GM19438 (cell line): ENCODE results near the gene MYMK.

ENCODE experiments used
- ATAC-seq: cut with Tn5 transposase; IDR thresholded peaks from one replicate; pipeline ENCODE4 v1.9.1; 2021; ENCODE audit warnings: low read depth; ENCODE audit not compliant: unreplicated experiment

Gene MYMK

GRCh38 chr9:133558191-133559126, 33.7 kb upstream of the MYMK start:
- ATAC-seq = no peak

DNA sequence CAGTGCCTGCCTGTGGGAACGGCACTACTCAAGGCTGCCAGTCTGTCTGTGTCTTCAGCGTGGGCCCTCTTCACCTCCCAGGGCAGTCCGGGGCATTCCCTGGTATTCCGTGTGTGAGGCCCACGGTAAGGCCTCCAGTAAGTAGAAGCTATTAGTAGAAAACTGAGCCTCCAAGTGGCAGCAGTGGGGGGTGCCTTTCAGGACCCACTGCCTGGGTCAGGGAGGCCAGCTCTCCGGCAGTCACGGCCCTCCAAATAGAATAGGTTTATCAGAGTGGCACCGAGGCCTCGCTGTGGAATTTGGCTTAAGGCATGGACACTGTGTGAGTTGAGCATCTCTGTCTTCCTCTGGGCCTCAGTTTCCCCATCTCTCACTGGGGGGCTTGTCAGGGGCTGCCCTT, 32.8 kb upstream of the MYMK start:
- no peak for ATAC-seq

GRCh38 chr9:133556354-133556753, 31.6 kb upstream of the MYMK start:
- ATAC-seq = no peak

GRCh38 chr9:133554729-133555128, 30.0 kb upstream of the MYMK start:
- no peak for ATAC-seq

GRCh38 chr9:133553973-133554713, 29.4 kb upstream of the MYMK start:
- ATAC-seq = no peak

- no peak for ATAC-seq
Observed at GRCh38 chr9:133553123-133553522, 28.4 kb upstream of the MYMK start.

GRCh38 chr9:133552236-133552635, 27.5 kb upstream of the MYMK start:
- no peak for ATAC-seq

- ATAC-seq = no peak
Observed at GRCh38 chr9:133551446-133551845, 26.7 kb upstream of the MYMK start.

DNA sequence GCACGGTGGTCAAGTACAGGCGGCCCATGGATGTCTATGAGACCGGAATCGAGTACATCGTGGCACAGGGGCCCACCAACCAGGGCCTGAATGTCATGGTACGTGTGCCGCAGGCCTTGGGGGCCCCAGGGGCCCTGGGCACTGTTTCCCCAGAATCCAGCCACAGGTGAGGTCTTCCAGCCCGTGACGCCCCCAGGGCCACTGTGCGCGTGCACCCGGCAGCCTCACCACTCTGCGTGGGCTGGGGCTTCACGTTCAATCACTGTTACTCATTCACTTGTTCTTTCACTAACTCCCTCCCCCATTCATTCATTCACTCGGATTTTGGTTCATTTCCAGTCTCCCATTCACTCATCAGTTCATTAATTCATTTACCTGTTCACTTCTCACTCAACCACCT, 22.4 kb upstream of the MYMK start:
- no peak for ATAC-seq

GRCh38 chr9:133546287-133546680, 21.5 kb upstream of the MYMK start:
- no peak for ATAC-seq

DNA sequence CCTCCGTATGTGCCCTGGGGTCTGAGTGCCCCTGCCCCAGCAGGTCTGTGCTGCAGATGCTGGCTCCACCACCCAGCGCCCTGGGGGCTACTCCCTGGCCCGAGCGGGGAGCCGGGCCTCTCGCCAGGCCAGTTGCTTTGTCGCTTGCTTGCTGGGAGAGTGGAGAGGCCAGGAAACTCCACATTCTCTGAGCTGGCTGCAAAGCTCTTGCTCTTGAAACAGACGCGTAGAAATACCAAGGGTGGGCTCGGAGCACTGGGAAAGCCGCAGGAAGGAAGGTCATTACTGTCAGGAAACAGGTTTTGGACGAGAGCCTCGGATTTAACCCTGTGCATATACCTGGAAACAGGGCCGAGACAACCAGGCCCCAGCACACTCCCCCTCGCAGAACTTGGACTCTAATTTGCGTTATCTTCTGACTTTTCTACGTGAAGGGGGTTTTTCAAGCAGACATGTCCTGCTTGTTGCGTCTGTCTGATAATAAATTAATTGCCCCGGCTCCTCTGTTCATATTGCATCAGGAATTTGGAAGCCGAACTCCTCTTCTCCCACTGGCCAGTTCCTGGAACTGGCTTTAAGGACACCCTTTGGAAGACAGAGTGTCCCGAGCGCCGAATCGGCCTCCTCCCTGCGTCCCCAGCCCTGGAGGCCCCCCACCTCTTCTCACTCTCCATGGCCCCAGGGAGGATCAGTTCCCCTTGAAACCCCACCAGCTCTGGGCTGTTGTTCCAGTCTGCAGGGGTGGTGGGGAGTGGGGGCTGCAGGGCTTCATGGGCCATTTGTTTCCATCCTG, 20.9 kb upstream of the MYMK start:
- ATAC-seq = no peak

- ATAC-seq = no peak
Observed at GRCh38 chr9:133543772-133544467, 19.2 kb upstream of the MYMK start.

DNA sequence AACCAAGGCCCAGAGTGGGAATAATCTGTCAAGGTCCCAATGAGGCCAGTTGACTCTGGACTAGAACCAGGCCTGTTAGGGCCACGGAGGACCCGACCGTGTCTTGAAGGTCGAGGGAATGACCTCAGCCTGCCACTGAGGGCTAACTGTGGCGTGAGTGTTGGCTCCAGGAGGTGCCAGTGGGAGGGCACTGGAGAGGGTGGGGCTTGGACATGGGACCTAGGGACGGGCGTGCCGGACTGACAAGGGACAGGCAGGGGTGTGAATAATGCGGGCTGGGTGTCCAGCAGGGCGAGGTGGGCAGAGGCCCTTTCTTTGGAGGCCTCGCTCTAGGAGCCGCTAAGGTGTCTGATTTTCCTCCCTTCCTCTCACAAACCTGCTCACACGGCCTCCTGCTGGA, 17.2 kb upstream of the MYMK start:
- no peak for ATAC-seq

DNA sequence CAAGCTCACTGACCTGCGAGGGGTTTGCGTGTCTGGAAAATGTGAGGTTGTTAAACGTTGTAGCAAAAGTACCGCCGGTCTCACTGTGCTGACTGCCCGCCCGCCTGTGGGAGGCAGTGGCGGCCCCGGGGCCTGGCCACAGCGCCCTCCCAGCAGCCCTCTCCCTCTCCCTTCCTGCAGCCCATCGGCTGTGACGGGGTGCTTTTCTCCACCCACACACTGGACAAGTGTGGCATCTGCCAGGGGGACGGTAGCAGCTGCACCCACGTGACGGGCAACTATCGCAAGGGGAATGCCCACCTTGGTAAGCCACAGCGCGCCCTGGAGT, 15.9 kb upstream of the MYMK start:
- ATAC-seq = no peak

- ATAC-seq = no peak
Observed at GRCh38 chr9:133539991-133540697, 15.4 kb upstream of the MYMK start.

- no peak for ATAC-seq
Observed at GRCh38 chr9:133538851-133539833, 14.4 kb upstream of the MYMK start.

- no peak for ATAC-seq
Observed at GRCh38 chr9:133538176-133538575, 13.4 kb upstream of the MYMK start.

DNA sequence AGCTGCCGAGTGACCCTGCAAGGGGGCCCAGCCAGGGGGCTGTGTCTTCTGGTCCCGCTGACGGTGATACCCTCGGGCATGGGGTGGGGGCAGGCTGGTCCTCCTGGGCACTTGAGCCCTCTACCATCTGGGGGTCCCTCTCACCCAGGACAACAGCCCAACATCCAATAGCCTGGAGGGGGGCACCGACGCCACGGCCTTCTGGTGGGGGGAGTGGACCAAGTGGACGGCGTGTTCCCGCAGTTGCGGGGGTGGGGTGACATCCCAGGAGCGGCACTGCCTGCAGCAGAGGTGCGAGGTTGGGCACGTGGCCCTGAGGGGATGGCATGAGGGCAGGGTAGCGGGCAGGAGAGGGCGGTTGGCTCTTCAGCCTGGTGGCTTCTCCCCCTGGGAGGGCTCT, 12.5 kb upstream of the MYMK start:
- ATAC-seq = no peak

GRCh38 chr9:133536536-133536935, 11.8 kb upstream of the MYMK start:
- no peak for ATAC-seq
